Neural cell (in vitro differentiated cells): ENCODE data around the gene SUPT4H1. TPM values are rescaled to one million over a fixed set of nuclear protein-coding genes. Genes with fewer than 3 reads are reported as not detected.

Experiments used
- H2AFZ ChIP-seq: fragments of 200-600, 300-800 bp; sonication (generic), shearing (Covaris generic); 2 replicates; pipeline ENCODE4 v1.6.0; 2014; ENCODE audit warnings: low read depth, mild to moderate bottlenecking, antibody characterized with exemption, low read length, moderate library complexity
- H3F3A ChIP-seq: fragments of 200-600 bp; shearing (Covaris generic); 2 replicates; pipeline ENCODE4 v1.6.1; 2016; ENCODE audit warnings: mild to moderate bottlenecking, moderate library complexity, mixed read lengths, antibody characterized with exemption, low read length; ENCODE audit not compliant: insufficient read depth, poor library complexity, severe bottlenecking
- H3K27ac ChIP-seq: fragments of 200-600, 300-800 bp; sonication (generic), shearing (Covaris generic); 2 replicates; pipeline ENCODE4 v1.5.1; 2014; ENCODE audit warnings: mild to moderate bottlenecking, low read length, moderate library complexity
- H3K27me3 ChIP-seq: fragments of 300-800, 200-600 bp; sonication (generic), shearing (Covaris generic); 2 replicates; pipeline ENCODE4 v1.6.0; 2014; ENCODE audit warnings: mild to moderate bottlenecking, low read depth, low read length, moderate library complexity; ENCODE audit not compliant: insufficient read depth
- H3K36me3 ChIP-seq: fragments of 300-800, 200-600 bp; sonication (generic), shearing (Covaris generic); 2 replicates; pipeline ENCODE4 v1.5.1; 2014; ENCODE audit warnings: mild to moderate bottlenecking, antibody characterized with exemption, low read length, moderate library complexity; ENCODE audit not compliant: insufficient read depth
- H3K4me2 ChIP-seq: fragments of 300-800, 200-600 bp; sonication (generic), shearing (Covaris generic); 2 replicates; pipeline ENCODE4 v1.6.0; 2014; ENCODE audit warnings: mild to moderate bottlenecking, low read length
- H3K4me3 ChIP-seq: fragments of 300-800, 200-600 bp; sonication (generic), shearing (Covaris generic); 2 replicates; pipeline ENCODE4 v1.5.1; 2014; ENCODE audit warnings: mild to moderate bottlenecking, low read length, moderate library complexity
- H3K79me2 ChIP-seq: fragments of 200-600 bp; shearing (Covaris generic); replicated peaks from 2 replicates; pipeline ENCODE4 v1.6.0; 2014; ENCODE audit warnings: mild to moderate bottlenecking, low read length, moderate library complexity; ENCODE audit not compliant: insufficient read depth
- H3K9ac ChIP-seq: fragments of 300-800, 200-600 bp; sonication (generic), shearing (Covaris generic); 2 replicates; pipeline ENCODE4 v1.6.1; 2016; ENCODE audit warnings: mild to moderate bottlenecking, low read length, mixed read lengths
- H3K9me2 ChIP-seq: fragments of 200-600 bp; shearing (Covaris generic); 2 replicates; pipeline ENCODE4 v1.6.1; 2016; ENCODE audit warnings: mild to moderate bottlenecking, low read length, mixed read lengths; ENCODE audit not compliant: insufficient read depth
- H3K9me3 ChIP-seq: fragments of 200-600, 300-800 bp; sonication (generic), shearing (Covaris generic); 2 replicates; pipeline ENCODE4 v1.6.1; 2016; ENCODE audit warnings: mild to moderate bottlenecking, mixed run types, low read length, moderate library complexity, mixed read lengths
- H4K20me1 ChIP-seq: fragments of 200-600 bp; shearing (Covaris generic); 2 replicates; pipeline ENCODE4 v1.6.1; 2016; ENCODE audit warnings: mild to moderate bottlenecking, mixed run types; ENCODE audit not compliant: insufficient read depth
- CTCF ChIP-seq: fragments of 450-650 bp; IDR thresholded peaks from 2 replicates; pipeline ENCODE4 v1.5.1; 2014; ENCODE audit warnings: antibody characterized with exemption, mild to moderate bottlenecking, moderate library complexity; ENCODE audit not compliant: poor library complexity, severe bottlenecking
- EP300 ChIP-seq: fragments of 450-650 bp; conservative IDR thresholded peaks from 2 replicates; pipeline ENCODE4 v1.6.1; 2014; ENCODE audit warnings: antibody characterized with exemption, mild to moderate bottlenecking, moderate library complexity; ENCODE audit not compliant: poor library complexity, severe bottlenecking
- EZH2 ChIP-seq: fragments of 200-600, 300-800 bp; shearing (Covaris generic), sonication (generic); IDR thresholded peaks from 2 replicates; pipeline ENCODE4 v1.6.1; 2014; ENCODE audit warnings: antibody characterized with exemption, low read length, borderline replicate concordance, mild to moderate bottlenecking; ENCODE audit not compliant: insufficient read depth, poor library complexity, severe bottlenecking
- MXI1 ChIP-seq: fragments of 450-650 bp; conservative IDR thresholded peaks from 2 replicates; pipeline ENCODE4 v1.6.1; 2014; ENCODE audit warnings: antibody characterized with exemption, mild to moderate bottlenecking; ENCODE audit not compliant: poor library complexity, severe bottlenecking
- POLR2AphosphoS5 ChIP-seq: IDR thresholded peaks from 2 replicates; pipeline ENCODE4 v1.6.1; 2012
- RAD21 ChIP-seq: fragments of 450-650 bp; conservative IDR thresholded peaks from 2 replicates; pipeline ENCODE4 v1.6.1; 2014; ENCODE audit warnings: antibody characterized with exemption, mild to moderate bottlenecking, moderate library complexity
- REST ChIP-seq: IDR thresholded peaks from 2 replicates; pipeline ENCODE4 v1.6.1; 2012; ENCODE audit warnings: borderline replicate concordance
- SMC3 ChIP-seq: fragments of 450-650 bp; conservative IDR thresholded peaks from 2 replicates; pipeline ENCODE4 v1.6.1; 2014; ENCODE audit warnings: antibody characterized with exemption, mild to moderate bottlenecking, moderate library complexity; ENCODE audit not compliant: poor library complexity
- TAF1 ChIP-seq: IDR thresholded peaks from 2 replicates; pipeline ENCODE4 v1.6.1; 2012; ENCODE audit warnings: low read depth
- polyA plus RNA-seq: library from polyadenylated mRNA; depleted of rRNA; stranded (reverse); fragments of >200 nt; gene quantifications from 2 replicates; pipeline ENCODE4 v1.2.3, GENCODE V29; 2014

The SUPT4H1 gene
- polyA plus RNA-seq, 1 donor from 2014 or later: 109 TPM

- no peaks in the 10 kb centered on the region for H3F3A ChIP-seq
- H3K9me2 ChIP-seq: no peaks in the 10 kb centered on the region
- TF ChIP-seq EP300 (no peak), REST (no peak), CTCF (no peak), SMC3 (no peak), RAD21 (no peak), MXI1 (no peak), TAF1 (no peak), POLR2AphosphoS5 (no peak)
- no peak overlapping the region for H2AFZ ChIP-seq
- H3K27me3 ChIP-seq: no peaks in the 10 kb centered on the region
- H3K4me2 ChIP-seq: no peak overlapping the region
- H3K9ac ChIP-seq: no peak overlapping the region
- H3K36me3 ChIP-seq: no peaks in the 10 kb centered on the region
- no peak overlapping the region for H3K27ac ChIP-seq
- no peaks in the 10 kb centered on the region for H4K20me1 ChIP-seq
- H3K79me2 ChIP-seq: no peaks in the 10 kb centered on the region
- H3K4me3 ChIP-seq: no peak overlapping the region
- H3K9me3 ChIP-seq: no peaks in the 10 kb centered on the region
Measured at GRCh38 chr17:58385359-58385899, 33.4 kb upstream of the SUPT4H1 start.

- Histone ChIP-seq H3K27ac (no peak overlapping the region), H3K36me3 (no peaks in the 10 kb centered on the region), H3K9me3 (no peaks in the 10 kb centered on the region), H3F3A (no peaks in the 10 kb centered on the region), H3K9ac (no peak overlapping the region), H3K79me2 (no peaks in the 10 kb centered on the region), H3K4me2 (no peak overlapping the region), H3K27me3 (no peaks in the 10 kb centered on the region), H4K20me1 (no peaks in the 10 kb centered on the region), H3K9me2 (no peaks in the 10 kb centered on the region), H2AFZ (no peak overlapping the region), H3K4me3 (no peak overlapping the region)
- TF ChIP-seq SMC3: no peak
- no peak for TF ChIP-seq CTCF
- TF ChIP-seq EP300: no peak
- no peak for TF ChIP-seq MXI1
- no peak for TF ChIP-seq EZH2
- TF ChIP-seq REST: no peak
- no peak for TF ChIP-seq TAF1
- no peak for TF ChIP-seq POLR2AphosphoS5
- TF ChIP-seq RAD21: no peak
Measured at GRCh38 chr17:58384897-58385296, 32.9 kb upstream of the SUPT4H1 start.
